GM13976 (cell line): Measurements from ENCODE around the gene METTL1.

Experiments
- DNase-seq: peaks from one replicate; pipeline ENCODE4 v3.0.0; 2012; ENCODE audit warnings: low spot score
- in situ Hi-C: fragments of 300-500 bp; cut with MboI; formaldehyde crosslinking; loops from one replicate; pipeline ENCODE4 v1.12.0; 2022; ENCODE audit warnings: low sequenced_read_pairs, mixed read lengths, inconsistent platforms; ENCODE audit not compliant: unreplicated experiment
- TF ChIP-seq, protein P1 (sequence below): IDR thresholded peaks from 2 replicates; pipeline ENCODE4 v1.5.1; 2012; ENCODE audit warnings: borderline replicate concordance, mild to moderate bottlenecking; ENCODE audit not compliant: insufficient read depth; ENCODE audit errors: extremely low read depth, missing control alignments, control extremely low read depth

METTL1 gene

DNA sequence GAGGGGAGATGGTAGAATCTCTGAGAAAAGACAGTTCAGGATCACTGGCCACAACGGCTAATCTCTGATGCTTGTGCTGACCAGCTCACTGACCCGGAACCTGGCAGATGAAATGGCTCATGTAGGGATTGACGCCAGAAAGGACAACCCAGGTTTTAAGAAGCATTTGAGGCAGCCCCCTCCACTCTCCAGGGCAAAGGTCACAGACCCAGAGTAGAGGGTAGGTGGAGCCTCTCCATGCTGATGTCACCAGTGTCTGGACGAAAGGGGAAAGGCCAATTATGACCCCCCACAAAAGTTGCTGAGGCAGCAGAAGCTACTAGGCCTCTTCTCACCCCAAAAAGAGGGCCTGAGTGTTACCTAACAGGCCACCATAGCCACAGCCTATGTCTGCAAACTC lies 1.2 kb downstream of the METTL1 start:
- in situ Hi-C loops = no loop called here
- no peak for DNase-seq

DNA sequence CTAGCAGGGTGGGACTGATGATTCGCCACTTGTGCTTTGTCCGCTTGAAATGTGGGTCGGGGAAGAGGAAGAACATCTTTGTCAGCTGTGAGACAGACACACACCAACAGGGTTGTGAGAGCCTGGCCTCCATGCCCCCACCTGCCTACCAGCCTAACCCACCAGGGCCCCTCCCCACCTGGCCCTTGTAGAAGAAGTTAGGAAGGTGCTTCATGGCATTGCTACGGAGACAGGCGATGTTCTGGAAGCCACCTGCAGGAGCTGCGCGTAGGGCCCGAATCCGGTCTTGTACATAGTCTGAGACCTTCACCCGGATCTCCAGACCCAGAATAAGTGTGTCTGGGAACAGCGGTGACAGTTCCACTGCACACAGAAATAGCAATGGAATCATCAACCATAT lies 2.3 kb downstream of the METTL1 start:
- TF ChIP-seq, protein P1, sequence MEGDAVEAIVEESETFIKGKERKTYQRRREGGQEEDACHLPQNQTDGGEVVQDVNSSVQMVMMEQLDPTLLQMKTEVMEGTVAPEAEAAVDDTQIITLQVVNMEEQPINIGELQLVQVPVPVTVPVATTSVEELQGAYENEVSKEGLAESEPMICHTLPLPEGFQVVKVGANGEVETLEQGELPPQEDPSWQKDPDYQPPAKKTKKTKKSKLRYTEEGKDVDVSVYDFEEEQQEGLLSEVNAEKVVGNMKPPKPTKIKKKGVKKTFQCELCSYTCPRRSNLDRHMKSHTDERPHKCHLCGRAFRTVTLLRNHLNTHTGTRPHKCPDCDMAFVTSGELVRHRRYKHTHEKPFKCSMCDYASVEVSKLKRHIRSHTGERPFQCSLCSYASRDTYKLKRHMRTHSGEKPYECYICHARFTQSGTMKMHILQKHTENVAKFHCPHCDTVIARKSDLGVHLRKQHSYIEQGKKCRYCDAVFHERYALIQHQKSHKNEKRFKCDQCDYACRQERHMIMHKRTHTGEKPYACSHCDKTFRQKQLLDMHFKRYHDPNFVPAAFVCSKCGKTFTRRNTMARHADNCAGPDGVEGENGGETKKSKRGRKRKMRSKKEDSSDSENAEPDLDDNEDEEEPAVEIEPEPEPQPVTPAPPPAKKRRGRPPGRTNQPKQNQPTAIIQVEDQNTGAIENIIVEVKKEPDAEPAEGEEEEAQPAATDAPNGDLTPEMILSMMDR = no peak
- in situ Hi-C loops = no loop called here
- DNase-seq = no peak

More for the DNA sequence above, 1.2 kb downstream of the METTL1 start:
- TF ChIP-seq, protein P1 = no peak

DNA sequence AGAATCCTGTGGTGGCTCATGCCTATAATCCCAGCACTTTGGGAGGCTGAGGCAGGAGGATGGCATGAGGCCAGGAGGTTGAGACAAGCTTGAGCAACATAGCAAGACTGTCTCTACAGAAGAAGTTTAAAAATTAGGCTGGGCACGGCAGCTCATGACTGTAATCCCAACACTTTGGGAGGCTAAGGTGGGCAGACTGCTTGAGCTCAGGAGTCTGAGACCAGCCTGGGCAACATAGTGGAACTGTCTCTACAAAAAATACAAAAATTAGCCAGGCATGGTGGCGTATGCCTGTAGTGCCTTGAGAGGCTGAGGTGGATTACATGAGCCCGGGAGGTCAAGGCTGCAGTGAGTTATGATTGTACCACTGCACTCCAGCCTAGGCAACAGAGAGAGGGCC lies 4.0 kb downstream of the METTL1 start:
- no peak for DNase-seq
- in situ Hi-C loops = no loop called here
- TF ChIP-seq, protein P1 = no peak

DNA sequence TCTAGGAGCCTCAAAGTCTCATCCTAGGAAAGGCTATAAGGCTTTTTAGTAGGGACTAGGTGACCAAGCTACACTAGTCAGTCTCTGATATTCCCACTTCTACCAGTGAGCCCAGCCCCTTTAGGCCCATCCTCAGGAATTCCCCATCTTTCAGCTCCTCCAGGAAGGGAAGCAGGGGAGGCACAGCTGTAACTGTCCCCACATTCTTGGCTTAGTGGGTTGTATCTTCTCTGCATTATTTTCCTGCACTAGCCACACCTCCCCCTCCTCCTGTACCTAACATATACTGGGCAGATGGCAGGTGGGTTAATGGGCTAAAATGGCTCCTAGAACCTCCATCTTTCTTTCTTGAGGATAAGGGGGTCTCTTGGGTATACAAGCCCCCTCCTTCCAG lies 4.6 kb downstream of the METTL1 start:
- in situ Hi-C loops = no loop called here
- no peak for DNase-seq
- TF ChIP-seq, protein P1 = no peak

DNA sequence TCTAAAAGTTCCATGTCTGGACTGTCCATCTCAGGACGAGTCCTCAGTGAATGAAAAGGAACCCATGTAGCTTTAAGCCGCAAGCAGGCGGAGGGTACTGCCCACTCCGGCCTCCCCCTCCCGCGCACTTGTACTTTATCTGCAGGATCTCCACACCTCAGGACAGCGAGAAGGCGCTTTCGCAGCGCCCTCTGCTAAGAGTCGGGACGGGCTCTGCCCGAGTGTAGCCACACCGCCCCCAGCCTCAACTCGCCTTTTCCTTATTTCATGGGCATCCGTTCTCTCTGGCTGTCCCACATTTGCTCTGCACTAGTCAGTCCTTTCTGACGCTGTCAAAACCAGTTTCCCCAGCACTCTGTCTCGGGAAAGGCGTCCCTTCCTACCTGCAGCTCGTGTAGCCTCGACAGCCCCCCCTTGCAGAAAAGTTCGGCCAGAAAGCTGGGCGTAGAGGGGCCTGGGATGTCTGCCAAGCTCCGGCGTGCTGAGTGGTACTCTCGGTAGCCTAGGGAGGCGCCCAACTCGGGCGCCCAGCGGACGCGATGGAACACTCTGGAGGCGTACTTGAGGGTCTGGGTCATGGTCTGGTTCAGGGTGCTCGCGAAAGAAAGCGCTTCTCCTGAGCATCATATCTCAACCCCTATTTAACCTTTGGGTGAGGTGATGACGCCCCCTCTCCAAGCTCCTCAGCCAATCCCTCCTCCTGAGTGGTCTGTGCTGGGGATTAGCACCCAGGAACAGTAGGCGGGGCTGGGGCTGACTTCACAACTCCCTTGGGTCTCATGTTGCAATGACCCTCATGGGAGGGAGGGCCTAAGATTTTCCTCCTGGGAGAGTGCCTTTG lies 5.2 kb downstream of the METTL1 start, which contains the start of gene CYP27B1:
Gene CYP27B1 (minus strand): TSS at position 615 of the 841 bp plus-strand sequence. CDS start 37 bp downstream, at position 578.
- TF ChIP-seq, protein P1 = no peak
- in situ Hi-C loops = no loop called here
- DNase-seq = no peak

DNA sequence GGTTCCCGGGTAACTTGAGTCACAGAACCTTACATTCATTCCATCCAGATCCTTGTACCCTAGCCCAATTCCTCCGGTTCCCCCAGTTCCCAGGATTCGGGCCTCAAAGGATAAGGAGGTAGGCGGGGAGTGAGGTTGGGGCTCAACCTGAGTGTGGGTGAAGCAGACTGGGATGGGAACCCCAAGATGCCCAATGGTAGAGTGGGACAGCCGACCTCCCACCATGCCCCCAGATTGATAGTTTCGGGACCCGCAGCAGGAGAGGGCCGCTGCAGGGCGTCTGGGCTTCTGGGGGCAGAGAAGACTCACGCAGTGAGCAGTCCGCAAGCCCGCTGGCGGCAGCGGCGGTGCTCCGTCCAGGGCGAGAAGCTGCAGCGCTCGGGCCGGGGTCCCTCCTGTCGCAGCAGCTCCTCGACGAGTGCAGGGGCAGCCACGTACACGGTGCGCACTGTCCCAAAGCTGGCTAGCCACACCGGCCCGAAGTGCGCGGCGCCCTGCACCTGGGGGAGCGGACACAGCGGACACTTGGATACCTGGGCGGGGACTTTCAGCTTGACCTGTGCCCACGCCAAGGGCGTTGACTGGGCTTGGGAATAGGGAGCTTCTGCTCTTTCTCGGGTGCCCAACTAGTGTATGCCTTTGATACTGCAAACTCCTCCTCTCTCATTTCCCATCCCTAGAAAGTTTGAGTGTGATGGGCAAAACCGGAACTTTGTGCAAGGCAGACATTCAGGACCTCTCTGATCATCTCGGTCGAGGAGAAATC lies 6.0 kb downstream of the METTL1 start:
- no peak for DNase-seq
- TF ChIP-seq, protein P1 = no peak
- in situ Hi-C loops = no loop called here
